K562 (cell line): ENCODE measurements around the gene ELOVL2. TPM values are rescaled to one million over a fixed set of nuclear protein-coding genes. Genes with fewer than 3 reads are reported as not detected.

Experiments
- ARHGAP35 ChIP-seq: fragments of 450-650 bp; IDR thresholded peaks from 2 replicates; pipeline ENCODE4 v1.6.1; 2018; ENCODE audit not compliant: partially characterized antibody
- ARID2 ChIP-seq: fragments of 450-650 bp; IDR thresholded peaks from 2 replicates; pipeline ENCODE4 v1.6.1; 2017; ENCODE audit warnings: antibody characterized with exemption, mild to moderate bottlenecking
- NCOA1 ChIP-seq: fragments of 450-650 bp; IDR thresholded peaks from 2 replicates; pipeline ENCODE4 v1.6.1; 2016; ENCODE audit warnings: low read depth
- NCOA2 ChIP-seq, 2 experiments: fragments of 450-650 bp; IDR thresholded peaks; 2 replicates each; pipeline ENCODE4 v1.6.1; 2018; ENCODE audit warnings: mild to moderate bottlenecking in 2 of 2, moderate library complexity in 1 of 2; ENCODE audit not compliant: partially characterized antibody in 2 of 2
- PHF8 ChIP-seq: fragments of 200-600 bp; sonication (generic); IDR thresholded peaks from 2 replicates; pipeline ENCODE4 v1.6.1; 2012; ENCODE audit warnings: mixed run types, mild to moderate bottlenecking, inconsistent platforms, low read length, moderate library complexity, borderline replicate concordance
- ZNF134 ChIP-seq: fragments of 250-450 bp; sonication (Bioruptor Pico); conservative IDR thresholded peaks from 2 replicates; pipeline ENCODE4 v1.4.0; 2020
- ZNF143 ChIP-seq: sonication (generic); formaldehyde crosslinking; IDR thresholded peaks from 2 replicates; pipeline ENCODE4 v1.9.0; 2022; ENCODE audit warnings: mild to moderate bottlenecking, missing genetic modification reagents
- polyA plus RNA-seq, 8 experiments: library from polyadenylated mRNA; depleted of rRNA in 4 of 8; stranded (reverse) in 5 of 8; unstranded in 3 of 8; fragments of >200 nt; fragmentation: Nextera tagmentation in 2 of 8; fragmentation: Illumina TruSeq in 1 of 8; extraction: Ambion mirVana in 2 of 8; extraction: Trizol in 1 of 8; gene quantifications; 2 replicates each; pipeline versions ENCODE4 v1.2.1 to v1.2.3, GENCODE V29; 2011 to 2014; ENCODE audit warnings: inconsistent platforms in 1 of 8, missing spikeins in 1 of 8
- total RNA-seq, 7 experiments: library from RNA; depleted of rRNA in 6 of 7; stranded (reverse); fragments of >200 nt in 6 of 7; fragmentation: Illumina TruSeq in 2 of 7; extraction: Trizol in 2 of 7; gene quantifications; 2 replicates each; pipeline versions ENCODE4 v1.2.1 to v1.2.3, GENCODE V29; 2011 to 2021; ENCODE audit warnings: low replicate concordance in 1 of 7
- TF ChIP-seq, protein P1 (sequence below), 2 experiments: fragments of 150-350 bp in 1 of 2; IDR thresholded peaks; 2 replicates each; pipeline ENCODE4 v1.6.1; 2012 to 2016; ENCODE audit warnings: low read depth in 2 of 2, low read length in 2 of 2, mild to moderate bottlenecking in 1 of 2, moderate library complexity in 1 of 2
- TF ChIP-seq, protein P2 (sequence below): fragments of 200-800 bp; sonication (Bioruptor generic); IDR thresholded peaks from 2 replicates; pipeline ENCODE4 v1.6.1; 2016; ENCODE audit warnings: missing genetic modification characterization, missing compliant biosample characterization
- TF ChIP-seq, protein P3 (sequence below), 2 experiments: fragments of 200-800 bp in 1 of 2; sonication (Bioruptor generic) in 1 of 2; sonication (generic) in 1 of 2; formaldehyde crosslinking in 1 of 2; IDR thresholded peaks in 1 of 2; conservative IDR thresholded peaks in 1 of 2; 2 replicates each; pipeline versions ENCODE4 v1.5.0 to v1.6.1; 2016 to 2020; ENCODE audit warnings: missing compliant biosample characterization in 1 of 2, missing genetic modification characterization in 1 of 2, missing genetic modification reagents in 1 of 2
- TF ChIP-seq, protein P4 (sequence below): sonication (generic); formaldehyde crosslinking; IDR thresholded peaks from 2 replicates; pipeline ENCODE4 v1.8.0; 2023; ENCODE audit warnings: mild to moderate bottlenecking, missing genetic modification reagents
- TF ChIP-seq, protein P5 (sequence below): fragments of 200-800 bp; sonication (Bioruptor generic); IDR thresholded peaks from 2 replicates; pipeline ENCODE4 v1.6.1; 2017; ENCODE audit warnings: missing genetic modification characterization, missing compliant biosample characterization

Gene ELOVL2
- total and polyA plus RNA-seq, 9 of the 15 experiments (the other 6 are each of a cell fraction or from before 2014, with no cell fraction given), result 0.05 to 0.96 (median 0.31) TPM

DNA sequence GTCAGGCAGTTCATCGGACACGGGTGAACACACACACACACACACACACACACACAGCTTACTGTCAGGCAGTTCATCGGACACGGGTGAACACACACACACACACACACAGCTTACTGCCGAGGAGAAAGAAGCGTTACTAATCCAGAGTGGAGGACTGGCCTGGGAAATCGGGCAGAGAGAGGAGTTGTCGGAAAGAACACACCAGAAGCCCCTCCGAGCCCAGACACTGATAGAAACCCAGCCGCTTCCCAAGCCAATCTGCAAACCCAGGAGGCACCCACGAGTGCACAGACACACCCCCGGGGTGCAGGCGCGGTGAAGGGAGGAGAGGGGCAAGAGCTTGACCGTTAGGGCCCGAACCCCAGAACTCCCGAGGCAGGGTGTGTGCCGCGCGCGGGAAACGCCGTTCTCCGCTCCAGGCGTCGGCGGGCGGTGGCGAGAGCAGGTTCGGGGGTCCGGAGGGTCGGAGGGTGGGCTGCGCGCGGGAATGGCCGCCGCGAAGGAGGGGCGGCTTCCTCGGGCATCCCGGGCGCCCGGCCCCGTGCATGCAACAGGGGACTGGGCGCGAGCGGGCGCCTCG, 636 bp downstream of the ELOVL2 start (continued):
- TF ChIP-seq, protein P1, sequence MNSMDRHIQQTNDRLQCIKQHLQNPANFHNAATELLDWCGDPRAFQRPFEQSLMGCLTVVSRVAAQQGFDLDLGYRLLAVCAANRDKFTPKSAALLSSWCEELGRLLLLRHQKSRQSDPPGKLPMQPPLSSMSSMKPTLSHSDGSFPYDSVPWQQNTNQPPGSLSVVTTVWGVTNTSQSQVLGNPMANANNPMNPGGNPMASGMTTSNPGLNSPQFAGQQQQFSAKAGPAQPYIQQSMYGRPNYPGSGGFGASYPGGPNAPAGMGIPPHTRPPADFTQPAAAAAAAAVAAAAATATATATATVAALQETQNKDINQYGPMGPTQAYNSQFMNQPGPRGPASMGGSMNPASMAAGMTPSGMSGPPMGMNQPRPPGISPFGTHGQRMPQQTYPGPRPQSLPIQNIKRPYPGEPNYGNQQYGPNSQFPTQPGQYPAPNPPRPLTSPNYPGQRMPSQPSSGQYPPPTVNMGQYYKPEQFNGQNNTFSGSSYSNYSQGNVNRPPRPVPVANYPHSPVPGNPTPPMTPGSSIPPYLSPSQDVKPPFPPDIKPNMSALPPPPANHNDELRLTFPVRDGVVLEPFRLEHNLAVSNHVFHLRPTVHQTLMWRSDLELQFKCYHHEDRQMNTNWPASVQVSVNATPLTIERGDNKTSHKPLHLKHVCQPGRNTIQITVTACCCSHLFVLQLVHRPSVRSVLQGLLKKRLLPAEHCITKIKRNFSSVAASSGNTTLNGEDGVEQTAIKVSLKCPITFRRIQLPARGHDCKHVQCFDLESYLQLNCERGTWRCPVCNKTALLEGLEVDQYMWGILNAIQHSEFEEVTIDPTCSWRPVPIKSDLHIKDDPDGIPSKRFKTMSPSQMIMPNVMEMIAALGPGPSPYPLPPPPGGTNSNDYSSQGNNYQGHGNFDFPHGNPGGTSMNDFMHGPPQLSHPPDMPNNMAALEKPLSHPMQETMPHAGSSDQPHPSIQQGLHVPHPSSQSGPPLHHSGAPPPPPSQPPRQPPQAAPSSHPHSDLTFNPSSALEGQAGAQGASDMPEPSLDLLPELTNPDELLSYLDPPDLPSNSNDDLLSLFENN (IDR thresholded peaks at IDR 0.05; ENCODE audit: low read depth in 2 of 2, low read length in 2 of 2), result no peak
- no peak for TF ChIP-seq PHF8
- no peak for TF ChIP-seq ARHGAP35
- TF ChIP-seq, protein P2, sequence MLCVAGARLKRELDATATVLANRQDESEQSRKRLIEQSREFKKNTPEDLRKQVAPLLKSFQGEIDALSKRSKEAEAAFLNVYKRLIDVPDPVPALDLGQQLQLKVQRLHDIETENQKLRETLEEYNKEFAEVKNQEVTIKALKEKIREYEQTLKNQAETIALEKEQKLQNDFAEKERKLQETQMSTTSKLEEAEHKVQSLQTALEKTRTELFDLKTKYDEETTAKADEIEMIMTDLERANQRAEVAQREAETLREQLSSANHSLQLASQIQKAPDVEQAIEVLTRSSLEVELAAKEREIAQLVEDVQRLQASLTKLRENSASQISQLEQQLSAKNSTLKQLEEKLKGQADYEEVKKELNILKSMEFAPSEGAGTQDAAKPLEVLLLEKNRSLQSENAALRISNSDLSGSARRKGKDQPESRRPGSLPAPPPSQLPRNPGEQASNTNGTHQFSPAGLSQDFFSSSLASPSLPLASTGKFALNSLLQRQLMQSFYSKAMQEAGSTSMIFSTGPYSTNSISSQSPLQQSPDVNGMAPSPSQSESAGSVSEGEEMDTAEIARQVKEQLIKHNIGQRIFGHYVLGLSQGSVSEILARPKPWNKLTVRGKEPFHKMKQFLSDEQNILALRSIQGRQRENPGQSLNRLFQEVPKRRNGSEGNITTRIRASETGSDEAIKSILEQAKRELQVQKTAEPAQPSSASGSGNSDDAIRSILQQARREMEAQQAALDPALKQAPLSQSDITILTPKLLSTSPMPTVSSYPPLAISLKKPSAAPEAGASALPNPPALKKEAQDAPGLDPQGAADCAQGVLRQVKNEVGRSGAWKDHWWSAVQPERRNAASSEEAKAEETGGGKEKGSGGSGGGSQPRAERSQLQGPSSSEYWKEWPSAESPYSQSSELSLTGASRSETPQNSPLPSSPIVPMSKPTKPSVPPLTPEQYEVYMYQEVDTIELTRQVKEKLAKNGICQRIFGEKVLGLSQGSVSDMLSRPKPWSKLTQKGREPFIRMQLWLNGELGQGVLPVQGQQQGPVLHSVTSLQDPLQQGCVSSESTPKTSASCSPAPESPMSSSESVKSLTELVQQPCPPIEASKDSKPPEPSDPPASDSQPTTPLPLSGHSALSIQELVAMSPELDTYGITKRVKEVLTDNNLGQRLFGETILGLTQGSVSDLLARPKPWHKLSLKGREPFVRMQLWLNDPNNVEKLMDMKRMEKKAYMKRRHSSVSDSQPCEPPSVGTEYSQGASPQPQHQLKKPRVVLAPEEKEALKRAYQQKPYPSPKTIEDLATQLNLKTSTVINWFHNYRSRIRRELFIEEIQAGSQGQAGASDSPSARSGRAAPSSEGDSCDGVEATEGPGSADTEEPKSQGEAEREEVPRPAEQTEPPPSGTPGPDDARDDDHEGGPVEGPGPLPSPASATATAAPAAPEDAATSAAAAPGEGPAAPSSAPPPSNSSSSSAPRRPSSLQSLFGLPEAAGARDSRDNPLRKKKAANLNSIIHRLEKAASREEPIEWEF (CRISPR knock-in tag), result no peak
- no peak for TF ChIP-seq NCOA1
- TF ChIP-seq, protein P3, sequence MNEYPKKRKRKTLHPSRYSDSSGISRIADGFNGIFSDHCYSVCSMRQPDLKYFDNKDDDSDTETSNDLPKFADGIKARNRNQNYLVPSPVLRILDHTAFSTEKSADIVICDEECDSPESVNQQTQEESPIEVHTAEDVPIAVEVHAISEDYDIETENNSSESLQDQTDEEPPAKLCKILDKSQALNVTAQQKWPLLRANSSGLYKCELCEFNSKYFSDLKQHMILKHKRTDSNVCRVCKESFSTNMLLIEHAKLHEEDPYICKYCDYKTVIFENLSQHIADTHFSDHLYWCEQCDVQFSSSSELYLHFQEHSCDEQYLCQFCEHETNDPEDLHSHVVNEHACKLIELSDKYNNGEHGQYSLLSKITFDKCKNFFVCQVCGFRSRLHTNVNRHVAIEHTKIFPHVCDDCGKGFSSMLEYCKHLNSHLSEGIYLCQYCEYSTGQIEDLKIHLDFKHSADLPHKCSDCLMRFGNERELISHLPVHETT (CRISPR knock-in tag; conservative IDR thresholded peaks at IDR 0.05 in 1 of 2, IDR thresholded peaks at IDR 0.05 in 1 of 2), result no peak
- TF ChIP-seq, protein P4, sequence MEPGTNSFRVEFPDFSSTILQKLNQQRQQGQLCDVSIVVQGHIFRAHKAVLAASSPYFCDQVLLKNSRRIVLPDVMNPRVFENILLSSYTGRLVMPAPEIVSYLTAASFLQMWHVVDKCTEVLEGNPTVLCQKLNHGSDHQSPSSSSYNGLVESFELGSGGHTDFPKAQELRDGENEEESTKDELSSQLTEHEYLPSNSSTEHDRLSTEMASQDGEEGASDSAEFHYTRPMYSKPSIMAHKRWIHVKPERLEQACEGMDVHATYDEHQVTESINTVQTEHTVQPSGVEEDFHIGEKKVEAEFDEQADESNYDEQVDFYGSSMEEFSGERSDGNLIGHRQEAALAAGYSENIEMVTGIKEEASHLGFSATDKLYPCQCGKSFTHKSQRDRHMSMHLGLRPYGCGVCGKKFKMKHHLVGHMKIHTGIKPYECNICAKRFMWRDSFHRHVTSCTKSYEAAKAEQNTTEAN (CRISPR knock-in tag), result no peak
- TF ChIP-seq NCOA2 (IDR thresholded peaks at IDR 0.05; ENCODE audit: partially characterized antibody in 2 of 2), result no peak
- TF ChIP-seq, protein P5, sequence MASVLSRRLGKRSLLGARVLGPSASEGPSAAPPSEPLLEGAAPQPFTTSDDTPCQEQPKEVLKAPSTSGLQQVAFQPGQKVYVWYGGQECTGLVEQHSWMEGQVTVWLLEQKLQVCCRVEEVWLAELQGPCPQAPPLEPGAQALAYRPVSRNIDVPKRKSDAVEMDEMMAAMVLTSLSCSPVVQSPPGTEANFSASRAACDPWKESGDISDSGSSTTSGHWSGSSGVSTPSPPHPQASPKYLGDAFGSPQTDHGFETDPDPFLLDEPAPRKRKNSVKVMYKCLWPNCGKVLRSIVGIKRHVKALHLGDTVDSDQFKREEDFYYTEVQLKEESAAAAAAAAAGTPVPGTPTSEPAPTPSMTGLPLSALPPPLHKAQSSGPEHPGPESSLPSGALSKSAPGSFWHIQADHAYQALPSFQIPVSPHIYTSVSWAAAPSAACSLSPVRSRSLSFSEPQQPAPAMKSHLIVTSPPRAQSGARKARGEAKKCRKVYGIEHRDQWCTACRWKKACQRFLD (CRISPR knock-in tag), result 0 out of 2 replicates have a peak, but pooled peaks have one; percentile 20
- no peak for TF ChIP-seq ZNF134
- no peak for TF ChIP-seq ZNF143
- TF ChIP-seq ARID2, result no peak
